Right atrium auricular region (tissue), 2 donors: ENCODE results near the gene ZNF532. TPM values are rescaled to one million over a fixed set of nuclear protein-coding genes. Genes with fewer than 3 reads are reported as not detected.
A peak's percentile ranks its signal among the peaks of the same experiment; 100 is the strongest.
"Not testable (repeated sequence)": the region's sequence is repeated elsewhere in the genome, so short reads cannot be mapped to it uniquely, and the experiment has no call there.

Experiments
- DNase-seq: peaks from one replicate; pipeline ENCODE4 v3.0.0-alpha.2; 2019; ENCODE audit warnings: low spot score
- H3K27ac ChIP-seq, 2 donors: fragments of 200-600 bp; sonication (generic); 1 replicate in 1 of 2; 2 replicates in 1 of 2; pipeline ENCODE4 v1.5.1; 2016 to 2019
- H3K27me3 ChIP-seq, 2 donors: fragments of 200-600 bp; sonication (generic); one replicate each; pipeline versions ENCODE4 v1.5.1 to v1.6.0; 2017 to 2019
- H3K36me3 ChIP-seq: fragments of 200-600 bp; sonication (generic); one replicate; pipeline ENCODE4 v1.5.1; 2016
- H3K4me1 ChIP-seq, 2 donors: fragments of 200-600 bp; sonication (generic); one replicate each; pipeline versions ENCODE4 v1.5.1 to v1.6.0; 2017 to 2019
- H3K4me3 ChIP-seq, 2 donors: fragments of 200-600 bp; sonication (generic); 1 replicate in 1 of 2; 2 replicates in 1 of 2; pipeline ENCODE4 v1.5.1; 2017 to 2019; ENCODE audit warnings: mild to moderate bottlenecking in 1 of 2, moderate library complexity in 1 of 2
- H3K9me3 ChIP-seq, 2 donors: fragments of 200-600 bp; sonication (generic); one replicate each; pipeline ENCODE4 v1.5.1; 2019
- CTCF ChIP-seq, 2 donors: fragments of 200-600 bp; sonication (generic); IDR thresholded peaks; one replicate each; pipeline ENCODE4 v1.5.1; 2019; ENCODE audit warnings: antibody characterized with exemption in 2 of 2
- total RNA-seq, 2 donors: library from RNA; depleted of rRNA; stranded (reverse); fragments of >200 nt; gene quantifications; one replicate each; pipeline ENCODE4 v1.1.0, GENCODE V29; 2016

The ZNF532 gene
- total RNA-seq, 2 donors from 2014 or later, result 53.1 to 59.5 TPM

GRCh38 chr18:58852629-58853028, 12.0 kb upstream of the ZNF532 start:
- no peak for DNase-seq
- Histone ChIP-seq H3K4me3 (no peak overlapping the region), H3K36me3 (no peaks in the 10 kb centered on the region), H3K27ac (no peak overlapping the region), H3K27me3 (no peaks in the 10 kb centered on the region), H3K9me3 (no peaks in the 10 kb centered on the region), H3K4me1 (peaks cover 0 to 9% of the 10 kb centered on the region in 2 donors)
- TF ChIP-seq CTCF (IDR thresholded peaks at IDR 0.05), result no peak

- TF ChIP-seq CTCF (IDR thresholded peaks at IDR 0.05), result no peak
- no peaks in the 10 kb centered on the region for H3K36me3 ChIP-seq
- H3K27me3 ChIP-seq, result no peaks in the 10 kb centered on the region
- H3K4me3 ChIP-seq, result no peak overlapping the region
- H3K4me1 ChIP-seq, result peaks cover 0 to 7% of the 10 kb centered on the region in 2 donors
- H3K27ac ChIP-seq, result no peak overlapping the region
- DNase-seq, result no peak
- no peaks in the 10 kb centered on the region for H3K9me3 ChIP-seq
Observed at GRCh38 chr18:58853561-58853960, 11.1 kb upstream of the ZNF532 start.

GRCh38 chr18:58855521-58855920, 9.2 kb upstream of the ZNF532 start:
- not testable (repeated sequence) for H3K27ac ChIP-seq, H3K27me3 ChIP-seq, DNase-seq

GRCh38 chr18:58856881-58857280, 7.8 kb upstream of the ZNF532 start:
- TF ChIP-seq CTCF (IDR thresholded peaks at IDR 0.05), result no peak
- H3K4me1 ChIP-seq, result peaks cover 0 to 33% of the 10 kb centered on the region in 2 donors
- no peaks in the 10 kb centered on the region for H3K9me3 ChIP-seq

More at GRCh38 chr18:58855521-58855920, 9.2 kb upstream of the ZNF532 start:
- H3K4me3 ChIP-seq, H3K9me3 ChIP-seq, H3K36me3 ChIP-seq: not testable (repeated sequence)
- peaks cover 0 to 26% of the 10 kb centered on the region in 2 donors for H3K4me1 ChIP-seq

GRCh38 chr18:58858591-58859468, 5.8 kb upstream of the ZNF532 start:
- H3K4me1 ChIP-seq, result peaks cover 0 to 43% of the 10 kb centered on the region in 2 donors
- no peak for TF ChIP-seq CTCF (IDR thresholded peaks at IDR 0.05)
- DNase-seq, result peak; percentile 67

More at GRCh38 chr18:58856881-58857280, 7.8 kb upstream of the ZNF532 start:
- no peak overlapping the region for H3K27ac ChIP-seq
- H3K27me3 ChIP-seq, result no peaks in the 10 kb centered on the region
- H3K4me3 ChIP-seq, result no peak overlapping the region
- H3K36me3 ChIP-seq, result no peaks in the 10 kb centered on the region
- DNase-seq, result no peak

GRCh38 chr18:58859907-58860306, 4.8 kb upstream of the ZNF532 start:
- TF ChIP-seq CTCF (IDR thresholded peaks at IDR 0.05), result no peak
- Histone ChIP-seq H3K4me3 (no peak overlapping the region), H3K27me3 (no peaks in the 10 kb centered on the region), H3K36me3 (no peaks in the 10 kb centered on the region), H3K9me3 (no peaks in the 10 kb centered on the region), H3K4me1 (peaks cover 0 to 54% of the 10 kb centered on the region in 2 donors), H3K27ac (peak overlapping the region; percentile 39 to 45)
- DNase-seq, result no peak

More at GRCh38 chr18:58858591-58859468, 5.8 kb upstream of the ZNF532 start:
- Histone ChIP-seq H3K27ac (no peak overlapping the region), H3K36me3 (no peaks in the 10 kb centered on the region), H3K9me3 (no peaks in the 10 kb centered on the region), H3K4me3 (no peak overlapping the region), H3K27me3 (no peaks in the 10 kb centered on the region)
